ENCODE data around the gene CD7.

CD7 gene

GRCh38 chr17:82320956-82321927 lies 3.8 kb upstream of the CD7 start:
- no peaks in the 10 kb centered on the region for H3K36me3 ChIP-seq
- H3K27me3 ChIP-seq, result no peaks in the 10 kb centered on the region
- H3K4me3 ChIP-seq (ENCODE audit: low read depth, low read length), result peak overlapping the region; percentile 16; the same call in 1 of the 2 replicates
- peak; percentile 65 for DNase-seq
- H3K9me3 ChIP-seq, result no peaks in the 10 kb centered on the region
- TF ChIP-seq, protein P1, sequence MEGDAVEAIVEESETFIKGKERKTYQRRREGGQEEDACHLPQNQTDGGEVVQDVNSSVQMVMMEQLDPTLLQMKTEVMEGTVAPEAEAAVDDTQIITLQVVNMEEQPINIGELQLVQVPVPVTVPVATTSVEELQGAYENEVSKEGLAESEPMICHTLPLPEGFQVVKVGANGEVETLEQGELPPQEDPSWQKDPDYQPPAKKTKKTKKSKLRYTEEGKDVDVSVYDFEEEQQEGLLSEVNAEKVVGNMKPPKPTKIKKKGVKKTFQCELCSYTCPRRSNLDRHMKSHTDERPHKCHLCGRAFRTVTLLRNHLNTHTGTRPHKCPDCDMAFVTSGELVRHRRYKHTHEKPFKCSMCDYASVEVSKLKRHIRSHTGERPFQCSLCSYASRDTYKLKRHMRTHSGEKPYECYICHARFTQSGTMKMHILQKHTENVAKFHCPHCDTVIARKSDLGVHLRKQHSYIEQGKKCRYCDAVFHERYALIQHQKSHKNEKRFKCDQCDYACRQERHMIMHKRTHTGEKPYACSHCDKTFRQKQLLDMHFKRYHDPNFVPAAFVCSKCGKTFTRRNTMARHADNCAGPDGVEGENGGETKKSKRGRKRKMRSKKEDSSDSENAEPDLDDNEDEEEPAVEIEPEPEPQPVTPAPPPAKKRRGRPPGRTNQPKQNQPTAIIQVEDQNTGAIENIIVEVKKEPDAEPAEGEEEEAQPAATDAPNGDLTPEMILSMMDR (IDR thresholded peaks at IDR 0.05; ENCODE audit: low read depth, low read length), result peak; percentile 59
- H3K4me1 ChIP-seq, result peaks cover 2% of the 10 kb centered on the region; the same call in 1 of the 2 replicates

- peak; percentile 54 for DNase-seq
- Histone ChIP-seq H3K9me3 (no peaks in the 10 kb centered on the region), H3K27me3 (no peaks in the 10 kb centered on the region), H3K4me1 (peaks cover 2% of the 10 kb centered on the region; the same call in 1 of the 2 replicates), H3K36me3 (no peaks in the 10 kb centered on the region), H3K4me3 (ENCODE audit: low read depth, low read length) (0 out of 2 replicates have a peak overlapping the region, but pooled peaks have one; percentile 16)
- TF ChIP-seq, protein P1 (IDR thresholded peaks at IDR 0.05; ENCODE audit: low read depth, low read length), result no peak
Measured at GRCh38 chr17:82320140-82320840, 2.9 kb upstream of the CD7 start.

DNA sequence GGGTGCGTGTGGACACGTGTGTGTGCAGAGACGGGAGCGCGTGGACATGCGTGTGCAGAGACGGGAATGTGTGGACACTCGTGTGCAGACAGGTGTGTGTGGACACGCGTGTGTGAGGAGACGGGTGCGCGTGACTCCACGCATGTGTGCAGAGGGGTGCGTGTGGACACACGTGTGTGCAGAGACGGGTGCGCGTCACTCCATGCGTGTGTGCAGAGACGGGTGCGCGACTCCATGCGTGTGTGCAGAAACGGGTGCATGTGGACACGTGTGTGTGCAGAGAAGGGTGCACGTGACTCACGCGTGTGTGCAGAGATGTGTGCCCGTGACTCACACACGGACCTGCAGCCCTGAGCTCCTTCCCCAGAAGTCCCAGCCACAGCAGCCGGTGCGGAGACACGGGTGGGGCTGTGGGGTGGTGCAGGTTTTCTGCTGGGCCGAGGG lies 2.2 kb upstream of the CD7 start:
- Histone ChIP-seq H3K4me1 (peaks cover 2% of the 10 kb centered on the region; the same call in 1 of the 2 replicates), H3K9me3 (no peaks in the 10 kb centered on the region), H3K27me3 (no peaks in the 10 kb centered on the region), H3K4me3 (ENCODE audit: low read depth, low read length) (no peak overlapping the region), H3K36me3 (no peaks in the 10 kb centered on the region)
- no peak for DNase-seq
- TF ChIP-seq, protein P1 (IDR thresholded peaks at IDR 0.05; ENCODE audit: low read depth, low read length), result no peak

DNA sequence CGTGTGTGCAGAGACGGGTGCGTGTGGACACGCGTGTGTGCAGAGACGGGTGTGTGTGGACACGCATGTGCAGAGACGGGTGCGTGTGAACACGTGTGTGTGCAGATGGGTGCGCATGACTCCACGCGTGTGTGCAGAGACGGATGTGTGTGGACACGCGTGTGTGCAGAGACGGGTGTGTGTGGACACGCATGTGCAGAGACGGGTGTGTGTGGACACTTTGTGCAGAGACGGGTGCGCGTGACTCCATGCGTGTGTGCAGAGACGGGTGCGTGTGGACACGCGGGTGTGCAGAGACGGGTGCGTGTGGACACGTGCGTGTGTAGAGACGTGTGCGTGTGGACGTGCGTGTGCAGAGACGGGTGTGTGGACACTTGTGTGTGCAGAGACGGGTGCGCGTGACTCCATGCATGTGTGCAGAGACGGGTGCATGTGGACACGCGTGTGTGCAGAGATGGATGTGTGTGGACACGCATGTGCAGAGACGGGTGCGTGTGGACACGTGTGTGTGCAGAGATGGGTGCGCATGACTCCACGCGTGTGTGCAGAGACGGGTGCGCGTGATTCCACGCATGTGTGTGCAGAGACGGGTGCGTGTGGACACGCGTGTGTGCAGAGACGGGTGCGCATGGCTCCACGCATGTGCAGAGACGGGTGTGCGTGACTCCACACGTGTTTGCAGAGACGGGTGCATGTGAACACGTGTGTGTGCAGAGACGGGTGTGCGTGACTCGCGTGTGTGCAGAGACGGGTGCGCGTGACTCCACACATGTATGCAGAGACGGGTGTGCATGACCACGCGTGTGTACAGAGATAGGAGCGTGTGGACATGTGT lies 1.6 kb upstream of the CD7 start:
- TF ChIP-seq, protein P1 (IDR thresholded peaks at IDR 0.05; ENCODE audit: low read depth, low read length), result no peak
- no peak for DNase-seq
- H3K4me3 ChIP-seq (ENCODE audit: low read depth, low read length), result no peak overlapping the region
- H3K4me1 ChIP-seq, result peaks cover 2% of the 10 kb centered on the region; the same call in 1 of the 2 replicates
- H3K27me3 ChIP-seq, result no peaks in the 10 kb centered on the region
- H3K36me3 ChIP-seq, result no peaks in the 10 kb centered on the region
- H3K9me3 ChIP-seq, result no peaks in the 10 kb centered on the region

DNA sequence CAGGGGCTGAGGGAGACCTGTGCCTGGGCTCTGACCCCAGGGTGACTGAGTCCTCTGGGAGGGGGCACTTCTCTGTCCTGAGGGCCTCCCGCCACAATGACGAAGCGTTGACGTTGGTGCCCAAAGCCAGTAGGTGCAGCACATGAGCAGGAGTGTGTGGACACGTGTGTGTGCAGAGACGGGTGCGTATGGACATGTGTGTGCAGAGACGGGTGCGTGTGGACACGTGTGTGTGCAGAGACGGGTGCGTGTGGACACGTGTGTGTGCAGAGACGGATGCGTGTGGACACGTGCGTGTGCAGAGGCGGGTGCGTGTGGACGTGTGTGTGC lies 726 bp upstream of the CD7 start:
- Histone ChIP-seq H3K9me3 (no peaks in the 10 kb centered on the region), H3K36me3 (no peaks in the 10 kb centered on the region), H3K4me1 (peaks cover 2% of the 10 kb centered on the region; the same call in 1 of the 2 replicates), H3K4me3 (ENCODE audit: low read depth, low read length) (no peak overlapping the region), H3K27me3 (no peaks in the 10 kb centered on the region)
- DNase-seq, result no peak
- TF ChIP-seq, protein P1 (IDR thresholded peaks at IDR 0.05; ENCODE audit: low read depth, low read length), result no peak
